ENCODE measurements around the gene NDUFB7.
"Not testable (repeated sequence)": the region's sequence is repeated elsewhere in the genome, so short reads cannot be mapped to it uniquely, and the experiment has no call there.

NDUFB7 gene

DNA sequence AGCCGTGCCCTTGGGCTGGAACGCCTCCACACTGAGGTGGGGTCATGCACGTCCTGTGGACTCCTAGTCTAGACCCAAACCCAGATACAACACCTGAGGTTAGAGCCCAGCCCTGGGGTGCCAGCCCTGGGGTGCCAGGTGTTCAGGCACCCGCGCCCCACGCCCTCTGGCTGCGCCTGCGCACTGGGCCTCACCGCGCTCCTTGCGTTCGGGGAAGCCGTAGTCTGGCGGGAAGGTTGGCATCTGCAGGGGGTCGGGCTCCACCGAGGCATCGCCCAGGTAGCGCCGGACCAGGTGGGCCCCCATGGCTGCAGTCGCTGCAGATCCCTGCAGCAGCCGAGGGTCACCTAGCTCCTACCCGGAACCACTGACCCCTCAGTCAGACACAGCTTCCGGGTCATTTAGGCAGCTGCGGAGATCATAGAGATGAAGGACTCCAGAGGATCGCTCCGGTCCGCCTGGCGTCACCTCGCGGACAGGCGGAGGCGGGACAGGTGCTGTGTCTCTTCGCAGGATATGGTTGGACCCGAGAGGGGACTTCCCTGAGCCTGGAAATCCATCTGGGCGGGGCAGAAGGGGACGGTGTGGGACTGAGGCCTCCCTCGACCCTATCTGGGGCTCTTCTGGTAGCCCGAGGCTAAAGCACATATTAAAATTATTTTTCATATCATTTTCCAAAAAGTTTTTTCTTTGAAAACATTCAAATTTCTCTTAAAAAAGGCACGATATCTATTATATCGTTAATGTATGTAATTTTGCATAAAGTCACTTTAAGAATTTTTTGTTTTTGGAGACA lies at the start of gene NDUFB7:
NDUFB7 (minus strand) TSS at position 372 of the 796 bp plus-strand sequence; CDS start at position 306, 66 bp downstream.
- H3K4me1 Mint-ChIP-seq = peaks cover 76% of the 10 kb centered on the region
- no peaks in the 10 kb centered on the region for H3K9me3 Mint-ChIP-seq
- H3K36me3 Mint-ChIP-seq = peaks cover 20% of the 10 kb centered on the region
- H3K27ac Mint-ChIP-seq = peak within 1 kb of the TSS; percentile 95
- ATAC-seq = peak; percentile 95
- peak within 1 kb of the TSS; percentile 96 for H3K4me3 Mint-ChIP-seq
- H3K27me3 Mint-ChIP-seq = no peaks in the 10 kb centered on the region

DNA sequence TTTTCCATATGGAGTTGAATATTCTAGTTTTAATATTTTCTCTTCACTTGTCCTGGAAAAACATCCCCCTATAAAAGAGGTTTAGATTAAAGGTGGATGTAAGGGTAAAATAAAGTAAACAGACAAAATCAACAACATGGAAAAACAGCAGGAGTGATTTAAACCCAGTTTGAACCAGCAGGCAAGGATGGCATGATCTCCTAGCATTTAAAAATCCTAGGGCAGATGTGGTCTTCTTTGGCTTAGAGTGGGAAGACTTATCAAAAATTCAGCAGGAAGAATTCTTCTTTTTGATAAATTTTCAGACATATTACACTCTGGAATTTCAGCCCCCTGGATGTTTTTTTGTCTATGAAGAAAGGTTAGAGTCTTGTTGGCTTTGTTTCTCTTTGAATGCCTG lies 47.5 kb upstream of the NDUFB7 start:
- Mint-ChIP-seq H3K27me3 (no peaks in the 10 kb centered on the region), H3K4me1 (peaks cover 22% of the 10 kb centered on the region), H3K27ac (no peak overlapping the region), H3K4me3 (no peak overlapping the region), H3K36me3 (peaks cover 36% of the 10 kb centered on the region), H3K9me3 (peaks cover 7% of the 10 kb centered on the region)
- no peak for ATAC-seq

DNA sequence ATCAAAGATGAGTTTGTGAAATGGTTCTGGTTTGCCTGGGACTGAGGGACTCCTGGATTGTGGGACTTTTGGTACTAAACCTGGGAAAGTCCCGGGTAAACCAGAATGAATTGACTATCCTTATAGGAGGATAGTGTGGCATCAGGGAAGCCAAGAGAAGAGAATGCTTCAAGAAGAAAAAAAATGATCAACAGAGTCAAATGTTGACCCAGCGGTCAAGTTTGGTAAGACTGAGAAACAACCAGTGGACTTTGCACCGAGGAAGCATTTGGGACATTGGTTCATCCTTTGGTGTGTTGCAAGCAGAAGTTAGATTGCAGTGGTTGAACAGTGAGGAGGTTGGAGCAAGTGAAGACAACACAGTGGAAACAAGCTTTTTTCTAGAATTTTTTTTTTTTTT lies 44.5 kb upstream of the NDUFB7 start:
- Mint-ChIP-seq H3K4me1 (peaks cover 46% of the 10 kb centered on the region), H3K27ac (peak overlapping the region; percentile 11), H3K36me3 (peaks cover 46% of the 10 kb centered on the region), H3K4me3 (no peak overlapping the region), H3K27me3 (no peaks in the 10 kb centered on the region), H3K9me3 (peaks cover 7% of the 10 kb centered on the region)
- ATAC-seq = no peak

DNA sequence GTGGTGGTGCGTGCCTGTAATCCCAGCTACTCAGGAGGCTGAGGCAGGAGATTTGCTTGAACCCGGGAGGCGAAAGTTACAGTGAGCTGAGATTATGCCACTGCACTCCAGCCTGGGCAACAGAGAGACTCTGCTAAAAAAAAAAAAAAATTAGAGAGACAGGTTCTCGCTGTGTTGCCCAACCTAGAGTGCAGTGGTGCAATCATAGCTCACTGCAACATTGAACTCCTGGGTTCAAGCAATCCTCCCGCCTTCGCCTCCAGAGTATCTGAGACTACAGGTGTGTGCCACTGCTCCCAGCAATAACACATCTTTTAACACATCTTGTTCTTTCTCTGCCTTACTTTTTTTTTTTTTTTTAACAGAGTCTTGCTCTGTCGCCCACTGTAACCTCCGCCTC lies 43.8 kb upstream of the NDUFB7 start:
- H3K36me3 Mint-ChIP-seq = peaks cover 52% of the 10 kb centered on the region
- no peak for ATAC-seq
- no peaks in the 10 kb centered on the region for H3K27me3 Mint-ChIP-seq
- H3K4me1 Mint-ChIP-seq = peaks cover 46% of the 10 kb centered on the region
- H3K4me3 Mint-ChIP-seq = no peak overlapping the region
- peak overlapping the region; percentile 11 for H3K27ac Mint-ChIP-seq
- H3K9me3 Mint-ChIP-seq = peaks cover 7% of the 10 kb centered on the region

DNA sequence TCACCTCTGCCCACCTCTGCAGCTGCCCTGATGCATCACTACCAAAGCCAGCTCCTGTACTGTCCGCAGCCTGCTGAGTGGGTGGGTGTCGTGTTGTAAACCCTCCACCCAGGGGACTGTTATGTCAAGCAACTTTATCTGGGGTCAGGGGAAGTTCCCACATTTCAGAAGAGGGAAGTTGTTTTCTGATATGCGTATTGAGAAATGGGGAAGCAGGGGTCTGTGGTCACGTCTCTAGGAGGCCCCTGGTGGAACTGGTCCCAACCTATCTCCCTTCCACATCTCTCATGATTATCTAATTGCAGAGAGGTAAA lies 42.2 kb upstream of the NDUFB7 start:
- peak; percentile 97 for ATAC-seq
- Mint-ChIP-seq H3K9me3 (peaks cover 3% of the 10 kb centered on the region), H3K27ac (peak overlapping the region; percentile 82), H3K4me3 (peak overlapping the region; percentile 2), H3K4me1 (peaks cover 54% of the 10 kb centered on the region), H3K27me3 (no peaks in the 10 kb centered on the region), H3K36me3 (peaks cover 58% of the 10 kb centered on the region)

DNA sequence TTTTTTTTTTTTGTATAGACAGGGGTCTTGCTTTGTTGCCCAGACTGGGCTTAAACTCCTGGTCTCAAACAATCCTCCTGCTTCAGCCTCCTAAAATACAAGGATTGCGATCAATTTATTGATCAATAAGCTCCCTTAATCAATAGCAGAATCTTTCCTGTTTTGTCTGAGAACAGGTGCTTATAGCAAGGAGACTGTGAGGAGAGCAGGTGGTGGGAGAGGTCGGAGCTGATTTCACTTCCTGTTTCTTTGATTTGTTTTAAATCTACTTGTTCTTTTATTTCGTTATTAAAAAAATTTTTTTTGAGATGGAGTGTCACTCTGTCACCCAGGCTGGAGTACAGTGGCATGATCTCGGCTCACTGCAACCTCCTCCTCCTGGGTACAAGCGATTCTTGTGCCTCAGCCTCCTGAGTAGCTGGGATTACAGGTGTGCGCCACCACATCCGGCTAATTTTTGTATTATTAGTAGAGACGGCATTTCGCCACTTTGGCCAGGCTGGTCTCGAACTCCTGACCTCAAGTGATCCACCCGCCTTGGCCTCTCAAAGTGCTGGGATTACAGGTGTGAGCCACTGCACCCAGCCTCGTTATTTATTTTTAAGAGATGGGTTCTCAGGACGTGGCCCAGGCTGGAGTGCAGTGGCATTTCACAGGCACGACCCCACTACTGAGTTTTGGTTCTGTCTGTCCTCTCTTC lies 41.7 kb upstream of the NDUFB7 start:
- peaks cover 56% of the 10 kb centered on the region for H3K36me3 Mint-ChIP-seq
- not testable (repeated sequence) for H3K9me3 Mint-ChIP-seq, H3K27me3 Mint-ChIP-seq
- H3K27ac Mint-ChIP-seq = peak overlapping the region; percentile 82
- peaks cover 54% of the 10 kb centered on the region for H3K4me1 Mint-ChIP-seq
- H3K4me3 Mint-ChIP-seq = peak overlapping the region; percentile 2
- ATAC-seq = peak; percentile 60

DNA sequence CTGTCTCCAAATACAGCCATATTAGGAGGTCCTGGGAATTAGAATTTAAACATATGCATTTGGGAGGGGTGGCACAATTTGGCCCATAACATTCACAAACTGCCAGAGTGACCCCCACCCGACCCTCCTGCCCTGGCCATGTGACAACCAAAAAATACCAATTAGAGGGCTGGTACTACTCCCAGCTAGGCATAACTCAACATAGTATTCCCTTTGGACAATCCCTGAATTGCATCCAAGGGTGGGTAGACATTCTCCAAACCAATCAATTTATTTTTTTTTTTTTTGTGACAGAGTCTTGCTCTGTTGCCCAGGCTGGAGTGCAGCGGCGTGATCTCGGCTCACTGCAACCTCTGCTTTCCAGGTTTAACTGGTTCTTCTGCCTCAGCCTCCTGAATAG lies 40.8 kb upstream of the NDUFB7 start:
- Mint-ChIP-seq H3K27me3 (no peaks in the 10 kb centered on the region), H3K4me1 (peaks cover 59% of the 10 kb centered on the region), H3K9me3 (no peaks in the 10 kb centered on the region), H3K27ac (peak overlapping the region; percentile 82), H3K4me3 (no peak overlapping the region), H3K36me3 (peaks cover 63% of the 10 kb centered on the region)
- no peak for ATAC-seq

DNA sequence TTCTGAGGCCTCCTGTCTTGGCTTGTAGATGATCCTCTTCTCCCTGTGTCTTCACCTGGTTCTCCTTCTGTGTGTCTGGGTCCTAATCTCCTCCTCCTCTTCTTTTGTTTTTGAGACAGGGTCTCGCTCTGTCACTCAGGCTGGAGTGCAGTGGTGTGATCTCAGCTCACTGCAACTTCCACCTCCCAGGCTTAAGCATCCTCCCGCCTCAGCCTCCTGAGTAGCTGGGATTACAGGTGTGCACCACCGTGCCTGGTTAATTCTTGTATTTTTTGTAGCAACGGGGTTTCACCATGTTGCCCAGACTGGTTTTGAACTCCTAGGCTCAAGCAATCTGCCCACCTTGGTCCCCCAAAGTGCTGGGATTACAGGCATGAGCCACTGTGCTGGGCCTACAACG lies 40.4 kb upstream of the NDUFB7 start:
- not testable (repeated sequence) for H3K27me3 Mint-ChIP-seq, H3K4me3 Mint-ChIP-seq, ATAC-seq, H3K9me3 Mint-ChIP-seq
- Mint-ChIP-seq H3K36me3 (peaks cover 60% of the 10 kb centered on the region), H3K27ac (peak overlapping the region; percentile 82), H3K4me1 (peaks cover 55% of the 10 kb centered on the region)

DNA sequence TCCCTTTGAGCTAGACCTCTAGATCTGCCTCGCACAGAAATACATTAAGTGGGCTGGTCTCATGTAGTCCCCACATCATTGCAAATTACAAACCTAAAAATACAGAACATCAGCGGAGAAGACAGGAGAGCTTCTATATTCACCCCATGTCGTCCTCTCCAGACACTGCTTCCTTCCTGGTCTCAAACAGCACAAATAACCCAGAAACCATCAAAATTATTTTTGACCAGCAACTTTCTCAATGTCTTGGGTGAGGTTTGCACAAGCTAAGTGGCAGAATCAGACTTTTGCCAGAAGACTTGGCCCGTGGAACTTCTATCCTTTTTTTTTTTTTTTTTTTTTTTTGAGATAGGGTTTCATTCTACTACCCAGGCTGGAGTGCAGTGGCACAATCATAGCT lies 39.2 kb upstream of the NDUFB7 start:
- Mint-ChIP-seq H3K27ac (peak overlapping the region; percentile 23), H3K4me3 (no peak overlapping the region), H3K4me1 (peaks cover 57% of the 10 kb centered on the region), H3K27me3 (no peaks in the 10 kb centered on the region), H3K9me3 (no peaks in the 10 kb centered on the region), H3K36me3 (peaks cover 57% of the 10 kb centered on the region)
- no peak for ATAC-seq

DNA sequence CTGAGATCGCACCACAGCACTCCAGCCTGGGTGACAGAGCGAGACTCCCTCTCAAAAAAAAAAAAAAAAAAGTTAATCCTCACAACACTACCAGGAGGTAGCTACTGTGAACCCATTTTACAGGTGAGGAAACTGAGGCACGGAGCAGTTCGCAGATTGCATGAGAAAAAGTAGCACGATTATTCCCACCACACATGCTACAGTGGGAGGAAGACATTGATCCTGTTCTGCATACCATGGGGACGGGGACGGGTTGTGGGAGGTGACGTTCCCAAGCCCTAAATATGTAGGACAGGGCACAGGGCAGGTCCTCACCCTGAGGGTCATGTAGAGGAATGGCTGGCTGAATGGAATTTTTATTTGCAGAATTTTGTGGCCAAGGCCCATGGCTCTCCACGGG lies 34.8 kb upstream of the NDUFB7 start:
- peaks cover 61% of the 10 kb centered on the region for H3K4me1 Mint-ChIP-seq
- H3K27ac Mint-ChIP-seq = peak overlapping the region; percentile 86
- no peak for ATAC-seq
- H3K27me3 Mint-ChIP-seq = no peaks in the 10 kb centered on the region
- no peak overlapping the region for H3K4me3 Mint-ChIP-seq
- no peaks in the 10 kb centered on the region for H3K9me3 Mint-ChIP-seq
- peaks cover 82% of the 10 kb centered on the region for H3K36me3 Mint-ChIP-seq

DNA sequence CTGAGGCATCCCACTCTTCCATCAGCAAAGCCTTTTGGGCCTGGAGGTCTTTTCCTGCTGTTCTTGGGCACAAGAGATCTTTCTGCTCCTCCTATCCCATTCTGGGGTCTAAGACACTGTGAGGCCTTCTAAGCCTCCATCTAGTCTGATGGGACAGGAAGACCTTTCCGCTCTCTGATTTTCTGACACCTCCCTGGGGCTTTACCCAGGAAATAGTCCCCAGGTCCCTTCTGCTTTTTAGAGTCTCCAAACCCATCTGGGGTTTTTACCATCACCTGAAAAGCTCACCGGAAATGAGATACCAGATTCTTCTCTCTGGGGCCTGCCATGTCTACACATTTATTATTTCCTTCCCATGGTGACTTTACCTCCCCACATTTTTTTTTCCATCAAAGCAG lies 32.1 kb upstream of the NDUFB7 start:
- no peaks in the 10 kb centered on the region for H3K27me3 Mint-ChIP-seq
- no peaks in the 10 kb centered on the region for H3K9me3 Mint-ChIP-seq
- peak overlapping the region; percentile 61 for H3K4me3 Mint-ChIP-seq
- H3K36me3 Mint-ChIP-seq = peaks cover 79% of the 10 kb centered on the region
- peak; percentile 95 for ATAC-seq
- H3K4me1 Mint-ChIP-seq = peaks cover 53% of the 10 kb centered on the region
- H3K27ac Mint-ChIP-seq = peak overlapping the region; percentile 86

DNA sequence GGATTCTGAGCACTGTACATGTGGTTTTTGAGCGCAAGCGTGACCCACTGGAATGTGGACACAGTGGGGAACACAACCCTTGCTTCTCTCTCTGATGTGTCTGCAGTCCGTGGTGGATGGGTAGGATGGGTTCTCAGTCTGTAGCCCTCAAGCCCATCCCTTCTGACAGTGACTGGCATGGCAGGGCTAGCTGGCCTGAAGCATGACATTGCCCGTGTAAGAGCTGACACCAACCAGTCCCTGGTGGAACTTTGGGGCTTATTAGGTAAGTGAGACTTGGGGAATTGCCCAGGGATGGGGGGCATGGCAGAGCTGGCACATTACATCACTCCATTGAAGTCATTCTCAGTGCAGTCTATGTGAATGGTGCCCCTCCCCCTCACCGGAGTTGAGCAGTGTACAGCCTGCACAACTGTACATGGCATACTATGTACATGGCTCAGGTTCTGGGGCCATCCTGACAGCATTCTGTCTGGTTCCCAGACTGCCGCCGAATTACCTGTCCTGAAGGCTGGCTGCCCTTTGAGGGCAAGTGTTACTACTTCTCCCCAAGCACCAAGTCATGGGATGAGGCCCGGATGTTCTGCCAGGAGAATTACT lies 27.8 kb upstream of the NDUFB7 start:
- Mint-ChIP-seq H3K4me3 (no peak overlapping the region), H3K4me1 (peaks cover 42% of the 10 kb centered on the region), H3K27me3 (no peaks in the 10 kb centered on the region), H3K27ac (no peak overlapping the region), H3K9me3 (peaks cover 7% of the 10 kb centered on the region), H3K36me3 (peaks cover 83% of the 10 kb centered on the region)
- no peak for ATAC-seq

DNA sequence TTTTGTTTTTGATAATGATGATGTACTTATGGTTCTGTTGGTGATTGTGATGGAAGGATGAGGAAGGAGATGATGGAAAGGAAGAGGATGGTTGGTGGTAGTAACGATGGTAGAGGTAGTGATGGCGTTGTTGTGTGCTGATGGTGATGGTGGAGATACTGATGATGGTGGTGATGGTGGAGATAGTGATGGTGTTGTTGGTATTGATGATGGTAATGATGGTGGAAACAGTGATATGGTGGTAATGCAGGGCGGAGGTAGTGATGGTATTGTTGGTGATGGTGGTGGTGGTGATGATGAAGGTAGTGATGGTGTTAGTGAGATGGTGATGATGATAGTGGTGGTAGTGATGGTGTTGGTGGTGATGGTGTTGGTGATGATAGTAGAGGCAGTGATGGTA lies 23.7 kb upstream of the NDUFB7 start:
- ATAC-seq = no peak
- Mint-ChIP-seq H3K27me3 (no peaks in the 10 kb centered on the region), H3K27ac (peak overlapping the region; percentile 17), H3K4me1 (peaks cover 46% of the 10 kb centered on the region), H3K9me3 (peaks cover 7% of the 10 kb centered on the region), H3K36me3 (peaks cover 76% of the 10 kb centered on the region), H3K4me3 (no peak overlapping the region)

DNA sequence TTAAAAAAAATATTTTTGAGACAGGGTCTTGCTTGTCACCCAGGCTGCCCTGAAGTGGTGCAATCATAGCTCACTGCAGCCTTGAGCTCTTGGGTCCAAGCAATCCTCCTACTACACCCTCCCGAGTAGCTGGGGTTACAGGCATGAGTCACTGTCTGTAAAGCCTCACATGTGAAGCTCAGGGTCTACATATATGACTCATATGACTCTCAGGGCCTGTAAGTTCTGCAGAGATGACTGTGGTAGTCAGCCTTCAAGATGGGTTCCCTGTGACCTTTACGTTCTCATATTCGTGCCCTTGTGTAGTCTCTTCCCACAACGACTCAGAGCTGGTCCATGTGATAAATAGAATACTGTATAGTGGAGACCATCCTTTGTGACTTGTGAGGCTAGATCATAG lies 17.6 kb upstream of the NDUFB7 start:
- Mint-ChIP-seq H3K4me1 (peaks cover 65% of the 10 kb centered on the region), H3K27ac (peak overlapping the region; percentile 90), H3K36me3 (peaks cover 55% of the 10 kb centered on the region)
- H3K9me3 Mint-ChIP-seq, H3K27me3 Mint-ChIP-seq, H3K4me3 Mint-ChIP-seq: not testable (repeated sequence)
- ATAC-seq = peak; percentile 72

DNA sequence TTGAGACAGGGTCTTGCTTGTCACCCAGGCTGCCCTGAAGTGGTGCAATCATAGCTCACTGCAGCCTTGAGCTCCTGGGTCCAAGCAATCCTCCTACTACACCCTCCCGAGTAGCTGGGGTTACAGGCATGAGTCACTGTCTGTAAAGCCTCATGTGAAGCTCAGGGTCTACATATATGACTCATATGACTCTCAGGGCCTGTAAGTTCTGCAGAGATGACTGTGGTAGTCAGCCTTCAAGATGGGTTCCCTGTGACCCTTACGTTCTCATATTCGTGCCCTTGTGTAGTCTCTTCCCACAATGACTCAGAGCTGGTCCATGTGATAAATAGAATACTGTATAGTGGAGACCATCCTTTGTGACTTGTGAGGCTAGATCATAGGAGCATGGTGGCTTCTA lies 13.3 kb upstream of the NDUFB7 start:
- Mint-ChIP-seq H3K4me3 (peak overlapping the region; percentile 100), H3K27ac (peak overlapping the region; percentile 97), H3K36me3 (peaks cover 50% of the 10 kb centered on the region), H3K4me1 (peaks cover 80% of the 10 kb centered on the region)
- H3K27me3 Mint-ChIP-seq, H3K9me3 Mint-ChIP-seq: not testable (repeated sequence)
- peak; percentile 89 for ATAC-seq

DNA sequence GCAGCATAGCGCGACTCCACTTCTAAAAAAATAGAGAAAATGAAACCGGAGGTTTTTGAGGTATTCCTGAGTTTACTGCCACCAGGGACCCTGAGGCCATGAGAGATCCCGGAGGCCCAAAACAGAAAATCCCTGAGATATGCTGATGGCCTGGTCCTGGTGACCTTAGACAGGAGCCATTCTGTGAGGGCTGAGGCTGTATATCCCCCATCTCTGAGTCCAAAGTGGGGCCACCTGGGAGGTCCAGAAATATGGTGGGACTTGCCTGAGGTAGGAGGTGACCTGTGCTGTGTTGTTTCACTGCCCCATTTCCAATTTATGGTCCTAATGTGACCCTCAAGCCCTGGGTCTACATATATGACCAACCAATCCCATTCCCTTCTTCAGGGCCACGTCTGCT lies 12.5 kb upstream of the NDUFB7 start:
- Mint-ChIP-seq H3K4me1 (peaks cover 85% of the 10 kb centered on the region), H3K27ac (peak overlapping the region; percentile 97), H3K36me3 (peaks cover 49% of the 10 kb centered on the region), H3K4me3 (peak overlapping the region; percentile 100)
- H3K9me3 Mint-ChIP-seq, ATAC-seq, H3K27me3 Mint-ChIP-seq: not testable (repeated sequence)

Data from stimulated activated memory B cell treated with anti-CD40 and anti-IgM and Interleukin-4, amounts not matched to agents 10 μg/mL and 1 μg/mL and 100 μg/mL, for 72 hours (primary cell).